HepG2 (cell line): Measurements from ENCODE around the gene GSTM4. TPM values are rescaled to one million over a fixed set of nuclear protein-coding genes. Genes with fewer than 3 reads are reported as not detected.

Source experiments
- EEA1 ChIP-seq: sonication (generic); formaldehyde crosslinking; IDR thresholded peaks from 2 replicates; pipeline ENCODE4 v1.5.1; 2020; ENCODE audit warnings: mild to moderate bottlenecking, missing genetic modification reagents, borderline replicate concordance
- FIP1L1 ChIP-seq: fragments of 200-400 bp; formaldehyde crosslinking; IDR thresholded peaks from 2 replicates; pipeline ENCODE4 v1.6.1; 2018; ENCODE audit warnings: low read depth, mild to moderate bottlenecking, low read length, moderate library complexity, borderline replicate concordance; ENCODE audit not compliant: insufficient read depth
- JUNB ChIP-seq: sonication (generic); formaldehyde crosslinking; IDR thresholded peaks from 2 replicates; pipeline ENCODE4 v1.8.0; 2022; ENCODE audit warnings: missing genetic modification reagents, mild to moderate bottlenecking, borderline replicate concordance
- MBNL3 ChIP-seq: fragments of 250-450 bp; sonication (Bioruptor Pico); conservative IDR thresholded peaks from 2 replicates; pipeline ENCODE4 v1.8.0; 2022; ENCODE audit warnings: mild to moderate bottlenecking, inconsistent platforms
- NFRKB ChIP-seq: fragments of 450-650 bp; IDR thresholded peaks from 2 replicates; pipeline ENCODE4 v1.6.1; 2017
- RAD51 ChIP-seq: fragments of 450-650 bp; IDR thresholded peaks from 2 replicates; pipeline ENCODE4 v1.6.1; 2016; ENCODE audit warnings: borderline replicate concordance
- REXO4 ChIP-seq: sonication (generic); formaldehyde crosslinking; IDR thresholded peaks from 2 replicates; pipeline ENCODE4 v1.8.0; 2022; ENCODE audit warnings: missing genetic modification reagents, mild to moderate bottlenecking, borderline replicate concordance
- SOX13 ChIP-seq, 3 experiments: fragments of 450-650 bp in 1 of 3; sonication (generic) in 1 of 3; formaldehyde crosslinking in 1 of 3; IDR thresholded peaks in 2 of 3; conservative IDR thresholded peaks in 1 of 3; 2 replicates each; pipeline versions ENCODE4 v1.5.0 to v1.6.1; 2016 to 2020; ENCODE audit warnings: antibody characterized with exemption in 1 of 3, mild to moderate bottlenecking in 1 of 3, missing compliant biosample characterization in 1 of 3, missing genetic modification reagents in 1 of 3, moderate library complexity in 1 of 3
- SP5 ChIP-seq: IDR thresholded peaks from 2 replicates; pipeline ENCODE4 v1.6.1; 2016; ENCODE audit warnings: low read depth, borderline replicate concordance
- ZNF10 ChIP-seq: sonication (generic); formaldehyde crosslinking; IDR thresholded peaks from 2 replicates; pipeline ENCODE4 v1.4.0; 2020; ENCODE audit warnings: mild to moderate bottlenecking, low read depth, missing genetic modification reagents, borderline replicate concordance
- ZNF615 ChIP-seq: sonication (generic); formaldehyde crosslinking; IDR thresholded peaks from 2 replicates; pipeline ENCODE4 v1.5.0; 2020; ENCODE audit warnings: mild to moderate bottlenecking, missing genetic modification reagents, borderline replicate concordance
- ZNF7 ChIP-seq: IDR thresholded peaks from 2 replicates; pipeline ENCODE4 v1.6.1; 2016; ENCODE audit warnings: missing biosample characterization, missing genetic modification reagents
- polyA plus RNA-seq, 8 experiments: library from polyadenylated mRNA; depleted of rRNA in 3 of 8; stranded (reverse) in 7 of 8; unstranded in 1 of 8; fragments of >200 nt; fragmentation: Illumina TruSeq in 4 of 8; extraction: Trizol in 4 of 8; gene quantifications; 2 replicates each; pipeline versions ENCODE4 v1.2.1 to v1.2.3, GENCODE V29; 2011 to 2016; ENCODE audit warnings: low read depth in 4 of 8, missing spikeins in 1 of 8, mixed read lengths in 1 of 8; ENCODE audit not compliant: insufficient read depth in 1 of 8
- total RNA-seq, 5 experiments: library from RNA; depleted of rRNA; stranded (reverse); fragments of >200 nt; fragmentation: Illumina TruSeq; extraction: Trizol; gene quantifications; 2 replicates each; pipeline ENCODE4 v1.2.3, GENCODE V29; 2016; ENCODE audit warnings: low read depth in 1 of 5
- TF ChIP-seq, protein P1 (sequence below): sonication (generic); formaldehyde crosslinking; IDR thresholded peaks from 2 replicates; pipeline ENCODE4 v1.4.0; 2020; ENCODE audit warnings: missing genetic modification reagents, borderline replicate concordance
- TF ChIP-seq, protein P2 (sequence below): sonication (generic); formaldehyde crosslinking; IDR thresholded peaks from 2 replicates; pipeline ENCODE4 v1.4.0; 2020; ENCODE audit warnings: missing genetic modification reagents
- TF ChIP-seq, protein P3 (sequence below), 2 experiments: sonication (generic) in 1 of 2; formaldehyde crosslinking in 1 of 2; IDR thresholded peaks; 2 replicates each; pipeline versions ENCODE4 v1.4.0 to v1.6.1; 2018 to 2020; ENCODE audit warnings: missing genetic modification reagents in 2 of 2, borderline replicate concordance in 1 of 2, low read depth in 1 of 2, mild to moderate bottlenecking in 1 of 2, missing biosample characterization in 1 of 2

GSTM4 gene
- total and polyA plus RNA-seq, 2 of the 13 experiments (the other 11 are each of a cell fraction or from before 2014, with no cell fraction given): 25.3 to 40.8 TPM

DNA sequence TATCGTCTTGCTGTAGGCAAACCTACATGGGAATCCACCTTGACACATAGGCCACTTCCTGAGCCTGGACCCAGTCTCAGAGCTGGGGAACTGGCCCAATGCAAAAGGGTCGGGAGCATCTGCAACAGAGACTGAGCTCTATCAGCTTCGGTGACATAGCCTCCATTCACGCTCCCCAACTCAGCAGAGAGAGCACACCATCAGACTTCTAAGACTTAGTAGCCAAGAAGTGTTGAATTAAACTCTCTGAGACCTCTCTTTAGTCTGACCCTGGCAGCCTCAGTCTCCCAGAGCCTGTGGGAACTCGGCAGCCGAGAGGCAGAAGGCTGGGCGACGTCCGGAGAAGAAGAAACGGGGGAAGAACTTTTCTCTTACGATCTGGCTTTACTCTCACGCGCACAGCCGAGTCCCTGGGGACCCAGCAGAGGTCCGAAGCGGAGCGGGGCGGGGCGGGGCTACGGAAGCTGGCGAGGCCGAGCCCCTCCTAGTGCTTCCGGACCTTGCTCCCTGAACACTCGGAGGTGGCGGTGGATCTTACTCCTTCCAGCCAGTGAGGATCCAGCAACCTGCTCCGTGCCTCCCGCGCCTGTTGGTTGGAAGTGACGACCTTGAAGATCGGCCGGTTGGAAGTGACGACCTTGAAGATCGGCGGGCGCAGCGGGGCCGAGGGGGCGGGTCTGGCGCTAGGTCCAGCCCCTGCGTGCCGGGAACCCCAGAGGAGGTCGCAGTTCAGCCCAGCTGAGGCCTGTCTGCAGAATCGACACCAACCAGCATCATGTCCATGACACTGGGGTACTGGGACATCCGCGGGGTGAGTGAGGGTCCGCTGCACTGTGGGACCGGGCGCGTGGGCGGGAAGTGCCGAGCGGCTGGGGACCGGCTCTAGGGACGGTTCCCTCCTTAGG lies at the start of gene GSTM4 (continued):
- TF ChIP-seq ZNF10 (CRISPR knock-in tag): no peak
- no peak for TF ChIP-seq JUNB (CRISPR knock-in tag)
- TF ChIP-seq REXO4 (CRISPR knock-in tag): no peak
- TF ChIP-seq, protein P1, sequence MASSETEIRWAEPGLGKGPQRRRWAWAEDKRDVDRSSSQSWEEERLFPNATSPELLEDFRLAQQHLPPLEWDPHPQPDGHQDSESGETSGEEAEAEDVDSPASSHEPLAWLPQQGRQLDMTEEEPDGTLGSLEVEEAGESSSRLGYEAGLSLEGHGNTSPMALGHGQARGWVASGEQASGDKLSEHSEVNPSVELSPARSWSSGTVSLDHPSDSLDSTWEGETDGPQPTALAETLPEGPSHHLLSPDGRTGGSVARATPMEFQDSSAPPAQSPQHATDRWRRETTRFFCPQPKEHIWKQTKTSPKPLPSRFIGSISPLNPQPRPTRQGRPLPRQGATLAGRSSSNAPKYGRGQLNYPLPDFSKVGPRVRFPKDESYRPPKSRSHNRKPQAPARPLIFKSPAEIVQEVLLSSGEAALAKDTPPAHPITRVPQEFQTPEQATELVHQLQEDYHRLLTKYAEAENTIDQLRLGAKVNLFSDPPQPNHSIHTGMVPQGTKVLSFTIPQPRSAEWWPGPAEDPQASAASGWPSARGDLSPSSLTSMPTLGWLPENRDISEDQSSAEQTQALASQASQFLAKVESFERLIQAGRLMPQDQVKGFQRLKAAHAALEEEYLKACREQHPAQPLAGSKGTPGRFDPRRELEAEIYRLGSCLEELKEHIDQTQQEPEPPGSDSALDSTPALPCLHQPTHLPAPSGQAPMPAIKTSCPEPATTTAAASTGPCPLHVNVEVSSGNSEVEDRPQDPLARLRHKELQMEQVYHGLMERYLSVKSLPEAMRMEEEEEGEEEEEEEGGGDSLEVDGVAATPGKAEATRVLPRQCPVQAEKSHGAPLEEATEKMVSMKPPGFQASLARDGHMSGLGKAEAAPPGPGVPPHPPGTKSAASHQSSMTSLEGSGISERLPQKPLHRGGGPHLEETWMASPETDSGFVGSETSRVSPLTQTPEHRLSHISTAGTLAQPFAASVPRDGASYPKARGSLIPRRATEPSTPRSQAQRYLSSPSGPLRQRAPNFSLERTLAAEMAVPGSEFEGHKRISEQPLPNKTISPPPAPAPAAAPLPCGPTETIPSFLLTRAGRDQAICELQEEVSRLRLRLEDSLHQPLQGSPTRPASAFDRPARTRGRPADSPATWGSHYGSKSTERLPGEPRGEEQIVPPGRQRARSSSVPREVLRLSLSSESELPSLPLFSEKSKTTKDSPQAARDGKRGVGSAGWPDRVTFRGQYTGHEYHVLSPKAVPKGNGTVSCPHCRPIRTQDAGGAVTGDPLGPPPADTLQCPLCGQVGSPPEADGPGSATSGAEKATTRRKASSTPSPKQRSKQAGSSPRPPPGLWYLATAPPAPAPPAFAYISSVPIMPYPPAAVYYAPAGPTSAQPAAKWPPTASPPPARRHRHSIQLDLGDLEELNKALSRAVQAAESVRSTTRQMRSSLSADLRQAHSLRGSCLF: no peak
- TF ChIP-seq RAD51: no peak
- no peak for TF ChIP-seq SOX13 (IDR thresholded peaks at IDR 0.05)
- TF ChIP-seq SOX13 (CRISPR knock-in tag; conservative IDR thresholded peaks at IDR 0.05 in 1 of 2, IDR thresholded peaks at IDR 0.05 in 1 of 2): 0 out of 4 replicates have a peak, but pooled peaks of 1 of the 2 experiments have one; percentile 14
- TF ChIP-seq MBNL3: no peak
- TF ChIP-seq FIP1L1: no peak
- no peak for TF ChIP-seq NFRKB
- TF ChIP-seq, protein P2, sequence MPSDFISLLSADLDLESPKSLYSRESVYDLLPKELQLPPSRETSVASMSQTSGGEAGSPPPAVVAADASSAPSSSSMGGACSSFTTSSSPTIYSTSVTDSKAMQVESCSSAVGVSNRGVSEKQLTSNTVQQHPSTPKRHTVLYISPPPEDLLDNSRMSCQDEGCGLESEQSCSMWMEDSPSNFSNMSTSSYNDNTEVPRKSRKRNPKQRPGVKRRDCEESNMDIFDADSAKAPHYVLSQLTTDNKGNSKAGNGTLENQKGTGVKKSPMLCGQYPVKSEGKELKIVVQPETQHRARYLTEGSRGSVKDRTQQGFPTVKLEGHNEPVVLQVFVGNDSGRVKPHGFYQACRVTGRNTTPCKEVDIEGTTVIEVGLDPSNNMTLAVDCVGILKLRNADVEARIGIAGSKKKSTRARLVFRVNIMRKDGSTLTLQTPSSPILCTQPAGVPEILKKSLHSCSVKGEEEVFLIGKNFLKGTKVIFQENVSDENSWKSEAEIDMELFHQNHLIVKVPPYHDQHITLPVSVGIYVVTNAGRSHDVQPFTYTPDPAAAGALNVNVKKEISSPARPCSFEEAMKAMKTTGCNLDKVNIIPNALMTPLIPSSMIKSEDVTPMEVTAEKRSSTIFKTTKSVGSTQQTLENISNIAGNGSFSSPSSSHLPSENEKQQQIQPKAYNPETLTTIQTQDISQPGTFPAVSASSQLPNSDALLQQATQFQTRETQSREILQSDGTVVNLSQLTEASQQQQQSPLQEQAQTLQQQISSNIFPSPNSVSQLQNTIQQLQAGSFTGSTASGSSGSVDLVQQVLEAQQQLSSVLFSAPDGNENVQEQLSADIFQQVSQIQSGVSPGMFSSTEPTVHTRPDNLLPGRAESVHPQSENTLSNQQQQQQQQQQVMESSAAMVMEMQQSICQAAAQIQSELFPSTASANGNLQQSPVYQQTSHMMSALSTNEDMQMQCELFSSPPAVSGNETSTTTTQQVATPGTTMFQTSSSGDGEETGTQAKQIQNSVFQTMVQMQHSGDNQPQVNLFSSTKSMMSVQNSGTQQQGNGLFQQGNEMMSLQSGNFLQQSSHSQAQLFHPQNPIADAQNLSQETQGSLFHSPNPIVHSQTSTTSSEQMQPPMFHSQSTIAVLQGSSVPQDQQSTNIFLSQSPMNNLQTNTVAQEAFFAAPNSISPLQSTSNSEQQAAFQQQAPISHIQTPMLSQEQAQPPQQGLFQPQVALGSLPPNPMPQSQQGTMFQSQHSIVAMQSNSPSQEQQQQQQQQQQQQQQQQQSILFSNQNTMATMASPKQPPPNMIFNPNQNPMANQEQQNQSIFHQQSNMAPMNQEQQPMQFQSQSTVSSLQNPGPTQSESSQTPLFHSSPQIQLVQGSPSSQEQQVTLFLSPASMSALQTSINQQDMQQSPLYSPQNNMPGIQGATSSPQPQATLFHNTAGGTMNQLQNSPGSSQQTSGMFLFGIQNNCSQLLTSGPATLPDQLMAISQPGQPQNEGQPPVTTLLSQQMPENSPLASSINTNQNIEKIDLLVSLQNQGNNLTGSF: no peak
- TF ChIP-seq EEA1 (CRISPR knock-in tag): peak; percentile 5; the same call in 1 of the 2 replicates
- TF ChIP-seq, protein P3, sequence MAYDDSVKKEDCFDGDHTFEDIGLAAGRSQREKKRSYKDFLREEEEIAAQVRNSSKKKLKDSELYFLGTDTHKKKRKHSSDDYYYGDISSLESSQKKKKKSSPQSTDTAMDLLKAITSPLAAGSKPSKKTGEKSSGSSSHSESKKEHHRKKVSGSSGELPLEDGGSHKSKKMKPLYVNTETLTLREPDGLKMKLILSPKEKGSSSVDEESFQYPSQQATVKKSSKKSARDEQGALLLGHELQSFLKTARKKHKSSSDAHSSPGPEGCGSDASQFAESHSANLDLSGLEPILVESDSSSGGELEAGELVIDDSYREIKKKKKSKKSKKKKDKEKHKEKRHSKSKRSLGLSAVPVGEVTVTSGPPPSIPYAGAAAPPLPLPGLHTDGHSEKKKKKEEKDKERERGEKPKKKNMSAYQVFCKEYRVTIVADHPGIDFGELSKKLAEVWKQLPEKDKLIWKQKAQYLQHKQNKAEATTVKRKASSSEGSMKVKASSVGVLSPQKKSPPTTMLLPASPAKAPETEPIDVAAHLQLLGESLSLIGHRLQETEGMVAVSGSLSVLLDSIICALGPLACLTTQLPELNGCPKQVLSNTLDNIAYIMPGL (CRISPR knock-in tag; IDR thresholded peaks at IDR 0.05; ENCODE audit: borderline replicate concordance in 1 of 2, low read depth in 1 of 2): peak; percentile 89 to 91
- no peak for TF ChIP-seq ZNF7 (CRISPR knock-in tag)
- TF ChIP-seq SP5 (CRISPR knock-in tag): no peak; the same call in none of the 2 replicates
- TF ChIP-seq ZNF615 (CRISPR knock-in tag): no peak
